ENCODE results near the gene ADAMTS6.

Gene ADAMTS6

GRCh38 chr5:65125591-65126541 is 355.9 kb downstream of the ADAMTS6 start:
- no peak for TF ChIP-seq CTCF (IDR thresholded peaks at IDR 0.05; ENCODE audit: low read depth, low read length, missing control alignments)
- no peak for DNase-seq (ENCODE audit: extremely low read depth, low read depth)
- H3K4me3 ChIP-seq (replicated peaks; ENCODE audit: low read depth, low read length): no peak overlapping the region

DNA sequence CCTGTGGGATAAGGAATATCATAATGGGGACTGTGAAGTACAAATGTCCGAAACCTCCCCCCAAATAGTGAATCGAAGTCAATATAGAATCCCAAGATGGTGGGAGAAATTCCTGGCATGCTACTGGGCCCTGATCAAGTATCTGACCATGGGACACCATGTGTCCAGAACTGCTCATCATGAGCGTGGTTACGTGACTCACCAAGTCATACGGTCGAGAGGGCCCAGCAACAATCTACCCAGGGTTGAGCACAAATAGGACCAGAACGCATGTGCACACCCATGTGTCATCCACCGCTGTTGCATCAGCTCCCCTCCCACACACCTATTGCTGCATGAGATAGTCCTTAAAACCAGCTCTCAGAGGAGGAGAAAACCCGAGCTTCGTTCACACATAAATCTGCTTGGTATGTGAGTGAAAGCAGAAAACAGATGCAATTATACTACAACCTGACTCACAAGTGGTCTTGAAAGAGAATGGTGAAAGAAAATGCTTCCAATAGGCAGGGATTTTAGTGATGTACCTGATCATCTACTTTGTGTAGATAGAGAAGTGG is 359.8 kb downstream of the ADAMTS6 start:
- no peak for TF ChIP-seq CTCF (IDR thresholded peaks at IDR 0.05; ENCODE audit: low read depth, low read length, missing control alignments)
- H3K4me3 ChIP-seq (replicated peaks; ENCODE audit: low read depth, low read length): no peak overlapping the region
- DNase-seq (ENCODE audit: extremely low read depth, low read depth): peak; percentile 37

GRCh38 chr5:65120371-65120967 is 361.3 kb downstream of the ADAMTS6 start:
- no peak for DNase-seq (ENCODE audit: extremely low read depth, low read depth)
- TF ChIP-seq CTCF (IDR thresholded peaks at IDR 0.05; ENCODE audit: low read depth, low read length, missing control alignments): no peak
- H3K4me3 ChIP-seq (replicated peaks; ENCODE audit: low read depth, low read length): no peak overlapping the region

GRCh38 chr5:65117525-65117924 is 364.2 kb downstream of the ADAMTS6 start:
- DNase-seq (ENCODE audit: extremely low read depth, low read depth): no peak
- no peak overlapping the region for H3K4me3 ChIP-seq (replicated peaks; ENCODE audit: low read depth, low read length)
- TF ChIP-seq CTCF (IDR thresholded peaks at IDR 0.05; ENCODE audit: low read depth, low read length, missing control alignments): no peak

DNA sequence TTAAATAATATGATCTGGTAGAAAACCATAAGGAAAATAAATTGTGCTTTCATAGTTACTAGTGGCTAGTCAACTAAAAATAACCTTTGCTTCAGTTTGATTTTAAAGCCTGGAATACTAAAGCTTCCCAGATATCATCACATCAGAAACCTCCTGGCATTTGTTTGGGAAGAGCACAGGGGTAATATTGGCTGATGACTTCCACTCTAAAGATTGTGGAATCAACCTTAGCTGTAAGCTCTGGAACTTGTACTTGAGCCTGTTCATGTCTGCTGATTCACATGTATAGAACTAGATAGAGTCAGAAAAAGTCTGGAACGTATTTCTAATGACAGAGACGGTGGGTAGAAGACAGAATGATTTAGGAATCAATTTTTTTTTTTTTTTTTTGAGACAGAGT is 367.9 kb downstream of the ADAMTS6 start:
- no peak overlapping the region for H3K4me3 ChIP-seq (replicated peaks; ENCODE audit: low read depth, low read length)
- DNase-seq (ENCODE audit: extremely low read depth, low read depth): no peak
- TF ChIP-seq CTCF (IDR thresholded peaks at IDR 0.05; ENCODE audit: low read depth, low read length, missing control alignments): no peak

- DNase-seq (ENCODE audit: extremely low read depth, low read depth): no peak
- no peak overlapping the region for H3K4me3 ChIP-seq (replicated peaks; ENCODE audit: low read depth, low read length)
- no peak for TF ChIP-seq CTCF (IDR thresholded peaks at IDR 0.05; ENCODE audit: low read depth, low read length, missing control alignments)
Measured at GRCh38 chr5:65111961-65112658, 369.6 kb downstream of the ADAMTS6 start.
